GM21529 (cell line): ENCODE results near the gene VENTX.
"Not testable (repeated sequence)": the region's sequence is repeated elsewhere in the genome, so short reads cannot be mapped to it uniquely, and the experiment has no call there.

Experiments used
- ATAC-seq: cut with Tn5 transposase; IDR thresholded peaks from one replicate; pipeline ENCODE4 v1.9.1; 2021; ENCODE audit not compliant: unreplicated experiment

VENTX gene

GRCh38 chr10:133234796-133235195, 2.9 kb upstream of the VENTX start:
- ATAC-seq = not testable (repeated sequence)

DNA sequence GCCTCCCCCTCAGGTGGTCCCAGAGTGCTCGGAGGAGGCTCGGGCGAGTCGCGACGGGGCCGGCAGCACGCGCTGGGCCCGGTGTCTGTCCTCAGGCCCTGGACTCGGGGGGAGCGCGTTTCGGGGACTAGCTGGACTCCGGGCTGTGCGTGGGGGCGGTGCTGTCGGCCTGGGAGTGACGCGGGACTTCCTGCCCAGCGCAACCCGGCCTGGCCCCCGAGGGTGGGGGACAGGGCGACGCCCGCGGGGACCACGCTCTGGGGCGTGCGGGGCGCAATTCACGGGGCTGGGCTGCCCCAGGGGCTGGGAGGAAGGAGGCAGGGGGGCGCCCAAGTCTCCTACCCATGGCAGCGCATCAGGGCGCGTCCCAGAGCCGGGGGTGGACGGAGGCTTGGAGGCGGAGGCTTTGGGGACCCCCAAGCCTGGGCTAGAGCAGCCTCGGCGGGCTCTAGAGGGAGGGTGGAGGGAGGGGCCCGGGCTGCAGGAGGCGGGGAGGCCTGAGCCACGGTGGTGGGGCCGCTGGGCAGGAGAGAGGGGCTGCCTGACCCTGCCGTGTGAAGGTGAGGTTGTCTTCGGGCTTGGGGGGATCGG, 2.3 kb upstream of the VENTX start:
- ATAC-seq = no peak

DNA sequence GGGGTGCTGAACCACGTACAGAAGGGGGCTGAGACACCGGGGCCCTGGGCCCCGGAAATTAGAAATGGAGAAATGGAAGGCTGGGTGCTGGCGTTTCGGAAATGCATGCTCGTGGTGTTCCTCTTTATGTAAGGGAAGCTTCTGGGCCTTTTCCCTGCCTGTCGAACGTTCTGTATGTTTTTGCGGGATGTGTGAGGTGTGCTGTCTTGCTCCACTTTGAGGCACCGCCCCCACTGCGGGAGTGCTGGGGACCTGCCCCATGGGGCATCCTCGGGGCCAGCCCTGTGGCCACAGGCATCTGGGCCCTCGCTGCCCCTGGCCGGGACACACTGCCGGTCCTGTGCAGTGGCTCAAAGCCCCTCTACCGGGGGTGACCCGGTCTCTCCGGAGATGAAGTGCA, 1.7 kb upstream of the VENTX start:
- ATAC-seq = no peak

- no peak for ATAC-seq
Measured at GRCh38 chr10:133236401-133237240, 1.0 kb upstream of the VENTX start.

GRCh38 chr10:133237241-133237587, 441 bp upstream of the VENTX start:
- ATAC-seq = no peak

- ATAC-seq = no peak
Measured at GRCh38 chr10:133238466-133238804, 780 bp downstream of the VENTX start.

- no peak for ATAC-seq
Measured at GRCh38 chr10:133239990-133240389, 2.3 kb downstream of the VENTX start.

GRCh38 chr10:133241501-133242205, 4.0 kb downstream of the VENTX start:
- ATAC-seq = peak; percentile 61

- no peak for ATAC-seq
Measured at GRCh38 chr10:133242611-133243356, 5.1 kb downstream of the VENTX start.

GRCh38 chr10:133243593-133243992, 5.9 kb downstream of the VENTX start:
- ATAC-seq = no peak

DNA sequence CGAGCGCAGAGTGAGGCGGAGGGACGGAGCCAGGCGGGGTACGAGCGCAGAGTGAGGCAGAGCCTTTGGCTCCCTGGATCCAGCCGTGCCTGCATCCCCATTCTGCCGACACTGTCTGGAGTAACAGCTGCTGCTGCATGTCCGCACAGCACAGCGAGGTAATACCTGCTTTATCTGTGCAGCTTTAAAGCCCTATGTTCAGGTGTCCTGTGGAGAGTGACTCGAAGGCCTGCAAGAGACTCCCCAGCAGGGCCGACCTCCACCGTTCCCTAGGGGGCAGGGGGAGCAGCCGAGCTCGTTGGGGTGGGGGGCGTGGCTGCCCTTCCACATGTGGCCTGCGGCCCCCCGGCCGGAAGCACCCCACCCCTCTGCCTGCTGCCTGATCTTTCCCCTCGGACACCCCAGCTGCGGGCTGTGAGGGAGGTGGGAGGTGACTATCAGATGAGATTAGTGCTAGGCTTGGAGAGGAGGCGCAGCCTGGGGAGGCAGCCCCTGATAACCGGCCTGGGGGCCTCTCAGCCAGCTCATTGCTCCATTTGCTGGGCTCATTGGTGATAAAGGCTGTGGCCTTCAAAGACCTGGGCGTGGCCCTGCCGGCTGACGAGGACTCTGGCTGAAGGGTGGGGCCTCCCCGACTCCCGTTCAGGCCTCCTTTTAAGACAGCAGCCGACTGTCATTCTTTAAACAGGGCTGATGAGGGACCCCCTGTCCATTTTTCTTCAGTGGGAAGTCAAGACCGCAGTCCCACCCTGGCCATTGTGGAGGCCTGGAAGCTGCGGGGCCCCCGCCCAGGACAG, 8.0 kb downstream of the VENTX start:
- ATAC-seq = no peak

- no peak for ATAC-seq
Measured at GRCh38 chr10:133246236-133246626, 8.6 kb downstream of the VENTX start.

DNA sequence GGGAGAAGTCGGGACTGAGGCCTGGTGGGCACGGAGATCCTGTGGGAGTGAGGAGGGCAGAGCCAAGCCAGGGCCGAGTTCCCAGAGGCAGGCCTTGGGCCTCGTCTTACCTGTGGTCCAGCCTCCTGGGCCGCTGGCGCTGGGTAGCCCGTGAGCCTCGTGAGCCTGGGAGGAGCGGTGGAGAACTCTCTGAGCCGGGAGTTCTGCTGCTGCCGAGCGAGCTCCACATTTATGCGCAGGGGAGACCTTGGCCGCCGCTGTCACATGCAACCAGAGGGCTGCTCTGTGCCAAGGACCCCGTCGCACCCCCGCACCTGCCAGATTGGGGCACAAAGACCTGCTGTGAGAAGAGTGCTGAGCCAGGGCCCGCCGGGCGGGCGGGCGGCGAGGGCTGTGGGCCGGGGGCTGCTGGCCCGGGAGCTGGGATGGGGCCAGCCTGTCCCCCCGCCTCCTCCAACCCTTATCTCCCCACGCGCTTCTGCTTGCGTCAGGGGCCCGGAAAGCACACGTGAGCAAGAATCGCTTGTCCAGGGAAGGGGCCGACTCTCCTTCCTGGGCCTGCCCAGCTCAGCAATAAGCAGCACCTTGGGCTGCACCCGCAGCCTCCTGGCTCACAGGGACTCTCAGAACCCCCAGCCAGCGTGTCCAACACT, 10.2 kb downstream of the VENTX start:
- ATAC-seq = no peak

- no peak for ATAC-seq
Measured at GRCh38 chr10:133248334-133248715, 10.7 kb downstream of the VENTX start.

- ATAC-seq = no peak
Measured at GRCh38 chr10:133249094-133249780, 11.6 kb downstream of the VENTX start.

DNA sequence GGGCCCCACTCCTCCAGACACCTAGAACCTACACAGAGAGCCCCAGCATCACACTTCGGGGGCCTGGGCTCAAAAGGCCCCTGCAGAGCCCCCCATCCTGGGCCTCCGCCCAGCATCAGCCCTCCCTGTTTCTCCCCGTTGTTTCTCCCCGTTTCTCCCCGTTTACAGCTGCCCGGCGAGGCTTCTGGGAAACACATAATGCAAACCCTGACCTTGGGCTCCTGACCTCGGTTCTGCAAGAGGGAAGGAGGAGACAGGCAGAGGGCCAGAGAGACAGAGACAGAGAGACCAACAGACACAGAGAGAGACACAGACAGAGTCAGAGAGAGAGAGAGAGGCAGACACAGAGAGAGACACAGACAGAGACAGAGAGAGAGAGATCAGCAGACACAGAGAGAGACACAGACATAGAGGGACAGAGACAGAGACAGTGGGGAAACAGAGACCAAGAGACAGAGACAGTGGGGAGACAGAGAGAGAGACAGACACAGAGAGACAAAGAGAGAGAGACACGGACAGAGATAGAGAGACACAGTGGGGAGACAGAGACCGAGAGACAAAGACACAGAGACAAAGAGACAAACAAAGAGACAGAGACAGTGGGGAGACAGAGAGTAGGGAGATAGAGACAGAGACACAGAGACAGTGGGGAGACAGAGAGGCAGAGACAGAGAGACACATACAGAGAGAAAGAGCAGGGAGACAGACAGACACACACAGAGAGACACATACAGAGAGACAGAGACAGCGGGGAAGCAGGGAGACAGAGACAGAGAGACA, 12.5 kb downstream of the VENTX start:
- ATAC-seq = no peak

DNA sequence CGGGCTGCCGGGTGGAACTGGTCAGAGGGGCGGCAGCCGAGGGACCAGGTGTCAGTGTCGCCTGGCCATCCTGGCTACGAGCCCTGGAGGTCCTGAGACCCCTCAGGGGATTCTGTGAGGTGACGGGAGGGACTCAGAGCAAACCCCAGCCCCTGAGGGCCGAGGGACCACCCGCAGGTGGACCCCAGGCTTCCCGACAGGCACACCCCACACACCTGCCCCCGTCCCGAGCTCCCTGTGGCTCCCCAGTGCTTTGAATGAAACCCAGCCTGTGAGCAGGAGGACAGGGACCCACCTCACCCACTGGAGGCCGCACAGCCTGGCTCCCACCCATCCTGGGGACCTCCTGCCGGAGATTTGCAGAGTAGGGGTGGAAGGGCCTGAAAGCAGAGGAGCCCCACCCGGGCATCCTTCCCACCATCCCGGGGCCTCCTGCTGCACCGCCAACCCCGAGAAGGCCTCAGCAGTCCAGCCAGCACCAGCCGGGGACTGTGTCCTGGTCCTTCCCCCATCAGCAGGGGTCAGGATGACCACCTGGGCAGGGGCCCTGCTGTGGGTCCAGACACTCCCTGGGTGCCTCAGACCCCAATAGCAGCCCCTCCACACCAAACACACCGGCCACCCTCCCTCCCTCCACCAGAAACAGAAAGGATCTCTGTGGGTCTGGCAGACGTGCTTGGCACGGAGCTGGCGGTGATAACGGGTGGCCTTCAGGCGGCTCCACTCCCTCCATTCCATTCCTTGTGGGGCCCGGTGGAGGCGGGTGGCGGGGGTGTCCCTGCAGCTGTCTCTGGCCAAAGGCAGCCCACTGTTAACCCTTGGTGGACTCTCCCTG, 13.9 kb downstream of the VENTX start:
- no peak for ATAC-seq

- no peak for ATAC-seq
Measured at GRCh38 chr10:133252223-133252552, 14.5 kb downstream of the VENTX start.
